ENCODE data around the gene USP6NL. TPM values are rescaled to one million over a fixed set of nuclear protein-coding genes. Genes with fewer than 3 reads are reported as not detected.

Gene USP6NL
- total RNA-seq, 1 donor from 2014 or later = 6.5 TPM

DNA sequence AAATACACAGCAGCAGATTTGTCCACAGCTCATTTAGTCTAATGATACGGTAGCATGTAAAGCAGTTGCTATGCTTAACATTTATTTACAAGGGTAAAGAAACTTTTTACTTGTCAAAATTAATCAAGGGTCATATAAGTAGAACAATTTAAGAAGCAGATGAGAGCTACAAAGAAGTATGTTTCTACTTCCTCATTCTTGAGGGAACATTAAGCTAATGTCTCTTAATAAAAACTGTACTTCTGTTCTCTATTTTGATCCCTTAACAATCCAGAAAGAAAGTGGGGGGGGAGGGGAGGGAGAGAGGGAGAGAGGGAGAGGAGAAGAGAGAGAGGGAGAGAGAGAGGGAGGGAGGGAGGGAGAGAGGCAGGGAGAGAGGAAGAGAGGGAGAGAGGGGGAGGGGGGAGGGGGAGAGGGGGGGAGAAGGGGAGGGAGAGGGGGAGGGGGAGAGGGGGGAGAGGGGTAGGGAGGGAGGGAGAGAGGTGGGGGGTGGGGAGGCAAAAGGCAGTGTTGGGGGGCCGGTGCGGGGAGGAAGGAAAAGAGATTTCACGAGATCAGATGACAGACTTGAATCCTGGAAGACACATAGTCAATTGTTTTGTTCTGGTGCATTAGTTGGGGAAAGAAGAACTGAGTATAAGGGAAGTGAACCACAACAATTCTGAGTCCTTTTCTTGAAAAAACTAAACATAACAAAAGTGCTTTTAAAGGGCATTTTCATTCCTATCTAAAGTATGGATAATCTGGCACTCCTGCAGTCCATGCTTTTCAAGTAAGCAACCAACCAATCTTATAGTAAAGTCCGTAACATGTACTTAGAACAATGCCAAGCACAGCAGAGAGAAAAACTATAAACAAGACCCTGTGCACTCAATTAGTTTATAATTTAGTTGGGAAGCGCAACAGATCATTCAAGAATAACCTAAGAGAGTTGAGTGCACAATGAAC, 128.0 kb downstream of the USP6NL start:
- no peak for DNase-seq (ENCODE audit: low read depth)

DNA sequence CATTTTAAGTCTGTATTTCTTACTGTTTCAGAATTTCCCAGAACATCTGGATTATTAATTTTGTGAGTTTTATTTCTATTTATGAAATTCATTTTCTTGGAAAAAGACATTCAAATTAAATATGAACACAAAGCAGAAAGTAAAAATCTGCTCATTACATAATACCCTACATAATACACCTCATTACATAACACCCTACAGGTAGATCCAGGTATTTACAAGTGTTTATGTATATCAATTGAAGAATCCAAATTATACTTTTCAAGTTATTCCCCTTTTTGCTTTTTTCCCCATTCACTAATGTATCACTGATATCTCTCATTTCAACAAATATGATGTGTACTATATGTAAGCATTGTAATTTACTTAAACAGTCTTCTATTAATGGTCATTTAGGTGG, 129.1 kb downstream of the USP6NL start:
- no peak for DNase-seq (ENCODE audit: low read depth)

DNA sequence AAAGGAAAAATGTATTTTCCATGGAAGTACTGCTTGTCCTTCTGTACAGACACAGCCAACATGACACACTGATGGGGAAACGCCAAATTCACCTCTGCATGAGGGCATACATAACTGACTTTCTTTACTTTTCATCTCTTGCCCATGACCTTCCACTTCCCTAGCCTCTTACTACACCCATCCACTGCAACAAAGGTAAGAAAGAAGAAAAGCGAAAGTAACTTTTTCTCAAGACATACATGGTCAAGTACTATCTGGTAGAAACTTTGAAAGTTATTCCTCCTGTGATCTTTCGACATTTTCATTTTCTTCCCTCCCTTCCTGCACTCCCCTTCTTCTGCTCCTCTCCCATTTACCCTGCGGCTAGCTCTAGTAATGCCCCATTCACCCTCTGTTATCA, 130.8 kb downstream of the USP6NL start:
- DNase-seq (ENCODE audit: low read depth) = no peak

DNA sequence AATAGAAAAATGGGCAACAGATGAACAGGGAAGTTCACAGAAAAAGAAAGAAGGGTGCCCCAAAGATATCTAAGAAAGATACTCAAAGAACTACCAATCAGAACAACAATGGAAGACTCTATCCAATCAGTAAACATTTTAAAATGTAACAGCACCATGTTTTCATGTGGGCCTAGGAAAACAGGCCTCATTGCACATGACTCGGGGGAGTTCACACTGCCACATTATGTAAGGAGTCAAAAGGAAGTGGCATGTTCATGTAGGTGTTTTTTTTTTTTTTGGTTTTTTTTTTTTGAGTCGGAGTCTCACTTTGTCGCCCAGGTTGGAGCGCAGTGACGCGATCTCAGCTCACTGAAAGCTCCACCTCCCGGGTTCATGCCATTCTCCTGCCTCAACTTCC, 132.2 kb downstream of the USP6NL start:
- no peak for DNase-seq (ENCODE audit: low read depth)

DNA sequence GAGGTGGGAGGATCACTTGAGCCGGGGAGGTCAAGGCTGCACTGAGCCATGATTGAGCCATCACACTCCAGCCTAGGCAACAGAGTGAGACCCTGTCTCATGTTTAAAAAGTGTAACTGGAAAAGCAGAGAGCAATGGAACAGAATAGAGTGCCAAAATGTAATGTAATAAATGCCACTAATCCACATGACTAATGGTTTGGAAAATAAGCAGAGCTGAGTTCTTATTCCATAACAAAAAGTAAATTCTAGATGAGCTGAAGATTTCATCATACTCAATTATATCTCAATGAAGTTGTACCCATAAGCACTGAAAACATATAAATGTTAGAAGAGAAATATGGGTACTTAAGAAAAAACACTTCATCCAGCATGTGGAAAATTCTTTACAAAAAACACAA, 132.6 kb downstream of the USP6NL start:
- no peak for DNase-seq (ENCODE audit: low read depth)

DNA sequence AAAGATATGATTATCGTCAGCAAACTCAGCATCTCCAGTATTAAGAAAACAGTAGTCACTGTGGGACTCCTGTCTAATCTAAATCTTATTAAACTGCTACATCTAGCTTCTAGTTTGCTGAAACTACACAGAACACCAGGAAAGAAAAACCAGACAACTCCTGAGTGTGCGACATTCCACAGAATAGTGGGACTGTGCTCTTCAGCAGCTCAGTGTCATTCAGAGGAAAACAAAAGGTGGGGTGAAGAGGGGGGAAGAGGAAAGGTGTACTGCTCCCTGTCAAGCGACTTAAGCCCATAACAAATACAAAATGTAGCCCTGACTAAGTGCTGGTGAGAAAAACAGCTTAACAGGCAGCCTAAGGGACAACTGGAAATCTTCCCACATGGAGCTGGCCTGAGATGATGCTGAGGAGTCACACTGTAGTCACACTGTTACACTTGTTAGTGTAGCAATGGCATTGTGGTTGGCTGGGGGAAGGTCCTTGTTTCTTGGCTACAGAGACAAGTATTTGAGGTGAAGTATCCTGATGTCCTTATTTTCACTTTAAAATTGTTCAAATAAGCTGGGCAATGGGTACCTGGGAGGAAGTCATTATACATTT, 135.5 kb downstream of the USP6NL start:
- no peak for DNase-seq (ENCODE audit: low read depth)

DNA sequence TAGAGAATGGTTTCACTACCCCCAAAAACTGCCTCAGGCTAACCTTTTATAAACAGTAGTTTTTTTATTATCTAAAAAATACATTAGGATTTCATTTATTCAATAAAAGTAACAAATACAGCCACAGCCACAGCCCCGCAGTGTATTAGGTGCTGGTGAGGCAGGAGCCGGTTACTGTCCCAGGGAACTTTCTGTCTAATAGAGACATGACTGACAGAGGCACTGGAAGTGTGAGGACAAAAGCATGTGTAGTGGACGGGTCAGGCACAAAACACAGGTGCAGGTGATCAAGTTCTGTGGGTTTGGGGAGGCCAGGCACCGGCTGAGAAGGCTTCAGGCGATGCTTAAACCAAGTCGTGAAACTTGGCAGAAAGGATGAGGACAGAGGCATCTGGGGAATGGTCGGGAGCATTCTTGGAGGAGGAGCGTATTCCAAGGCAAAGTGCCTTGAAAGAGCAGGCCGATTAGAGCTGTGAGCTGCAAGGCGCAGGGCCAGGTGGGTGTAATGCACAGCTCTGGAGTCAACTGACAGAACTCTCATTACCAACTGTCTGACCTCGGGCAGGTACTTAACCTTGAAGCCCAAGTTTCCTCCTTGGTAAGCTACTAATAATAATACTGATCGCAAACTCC, 138.2 kb downstream of the USP6NL start:
- DNase-seq (ENCODE audit: low read depth) = no peak

DNA sequence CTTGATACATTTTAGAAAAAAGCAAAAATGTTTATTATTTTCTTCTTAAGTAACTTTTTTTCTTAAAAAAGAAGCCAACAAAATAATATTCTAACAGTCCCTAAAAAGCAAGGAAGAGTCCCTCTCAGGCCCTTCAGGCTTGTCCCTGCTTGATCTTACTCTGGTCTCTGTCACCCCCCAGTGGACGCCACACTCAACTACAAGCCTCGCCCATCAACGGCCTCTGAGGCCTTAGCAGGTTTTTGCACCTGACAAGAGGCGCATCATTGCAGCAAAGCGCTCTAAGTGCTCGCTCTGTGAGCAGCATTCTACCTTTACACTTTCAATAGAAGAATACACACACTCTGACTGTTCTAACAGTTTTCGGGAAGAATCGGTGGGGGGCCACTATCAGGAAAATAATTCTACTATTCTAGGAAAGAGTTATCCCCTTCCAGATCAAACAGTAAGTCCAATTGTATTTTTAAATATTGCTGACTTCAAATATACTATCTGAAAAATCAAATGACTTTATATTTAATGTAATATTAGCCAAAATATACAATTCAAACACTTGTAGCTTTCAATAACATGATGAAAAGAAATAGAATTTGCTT, 139.2 kb downstream of the USP6NL start:
- peak; percentile 75 for DNase-seq (ENCODE audit: low read depth)

DNA sequence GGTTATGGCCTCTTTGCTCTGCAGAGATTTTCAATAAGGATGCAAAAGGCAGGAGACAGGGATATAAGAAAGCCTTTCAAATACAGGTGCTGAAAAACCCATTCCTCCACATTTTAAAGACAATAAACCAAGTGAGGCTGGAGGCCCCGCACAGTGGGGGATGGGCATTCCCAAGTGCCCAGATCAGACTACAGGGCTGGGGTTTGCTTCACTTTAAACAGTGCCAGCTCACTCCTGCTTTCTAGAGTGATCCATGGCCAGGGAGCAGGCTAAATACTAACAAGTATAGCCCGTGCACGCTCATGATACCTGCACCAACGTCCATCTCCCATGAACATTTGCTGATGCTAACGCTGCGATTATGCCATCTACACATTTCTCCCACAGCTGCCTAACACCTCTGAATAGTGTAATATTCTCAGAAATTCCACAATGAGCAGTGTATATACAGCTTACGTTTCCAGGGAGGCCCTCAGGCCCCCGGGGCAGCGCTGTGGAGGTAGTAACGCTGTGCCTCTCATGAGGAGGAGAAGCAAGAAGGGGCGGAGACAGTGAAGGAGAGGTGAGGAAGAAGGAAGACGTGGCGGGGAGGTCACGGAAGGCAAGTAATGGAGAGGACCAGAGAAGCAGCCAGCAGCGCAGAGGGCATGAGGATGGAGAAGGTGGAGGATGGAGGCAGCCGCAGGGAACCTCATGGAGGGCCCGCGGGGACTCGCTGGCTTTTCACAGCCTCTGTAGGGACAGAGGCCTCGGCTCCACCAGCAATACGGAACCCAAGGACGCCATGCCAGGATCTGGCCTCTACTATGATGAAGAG, 141.7 kb downstream of the USP6NL start:
- no peak for DNase-seq (ENCODE audit: low read depth)

DNA sequence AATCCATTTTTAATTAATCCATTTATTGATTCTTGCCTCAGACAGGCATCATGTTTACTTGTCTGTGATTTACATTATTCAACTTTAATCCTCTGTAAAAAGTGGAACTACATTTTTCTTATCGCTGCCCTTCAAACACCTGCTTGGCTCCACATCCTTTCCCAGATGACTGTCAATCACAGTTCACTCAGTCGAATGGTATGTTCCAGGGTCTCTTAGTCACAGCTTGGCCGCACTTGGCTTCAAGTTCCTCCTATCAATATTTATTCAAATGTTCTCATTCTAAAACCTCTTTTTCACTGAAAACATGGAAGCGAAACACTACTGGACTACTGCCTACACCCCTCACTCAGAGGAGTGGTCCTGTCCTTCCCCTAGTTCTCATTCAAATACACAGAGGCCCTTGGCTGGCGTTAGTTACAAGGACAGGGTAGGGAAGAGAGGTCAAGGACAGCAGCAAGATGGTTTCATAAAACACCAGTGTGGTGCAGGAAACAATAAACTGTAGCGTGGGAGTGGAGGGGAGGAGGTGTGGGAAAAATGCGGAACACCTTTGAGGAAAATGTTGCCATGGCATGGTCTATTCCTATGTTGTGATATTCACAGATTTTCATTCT, 143.2 kb downstream of the USP6NL start:
- peak; percentile 61 for DNase-seq (ENCODE audit: low read depth)

DNA sequence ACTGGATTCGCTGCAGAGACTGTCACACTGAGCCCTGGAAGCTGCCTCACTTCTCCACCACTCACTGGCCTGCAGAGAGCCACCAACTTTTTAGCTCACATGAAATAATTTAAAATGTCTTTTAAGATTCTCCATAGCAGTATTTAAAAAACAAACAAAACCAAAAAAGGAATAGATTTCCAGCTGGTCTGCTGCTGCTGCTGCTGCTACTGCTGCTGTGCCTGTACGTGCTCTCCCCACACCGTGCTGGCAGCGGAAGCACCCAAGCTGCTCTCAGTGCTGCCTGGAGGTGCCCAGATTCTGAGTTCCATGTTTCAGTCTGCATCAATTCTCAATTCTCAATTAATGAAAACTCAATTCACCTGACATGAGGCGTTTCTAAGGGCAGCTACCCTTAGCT, 146.0 kb downstream of the USP6NL start:
- DNase-seq (ENCODE audit: low read depth) = no peak

DNA sequence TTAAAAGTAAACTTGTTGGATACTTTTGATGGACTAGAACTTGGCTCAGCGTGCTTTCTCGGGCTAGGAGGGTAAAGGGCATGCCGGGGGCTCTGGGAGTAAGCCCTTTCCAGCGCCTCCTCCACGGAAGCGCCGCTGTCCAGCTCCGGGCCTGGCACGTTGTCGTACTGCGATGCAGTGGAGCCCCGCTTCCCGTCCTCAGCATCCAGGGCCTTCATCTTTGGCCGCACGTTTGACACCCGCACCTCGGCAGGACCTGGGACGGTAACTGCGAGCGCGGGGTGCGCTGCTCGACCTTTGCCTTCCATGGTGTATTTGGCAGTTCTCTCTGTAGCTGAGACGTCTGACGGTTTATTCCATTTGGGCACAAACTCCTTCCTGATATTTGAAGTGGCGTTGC, 148.3 kb downstream of the USP6NL start:
- no peak for DNase-seq (ENCODE audit: low read depth)

DNA sequence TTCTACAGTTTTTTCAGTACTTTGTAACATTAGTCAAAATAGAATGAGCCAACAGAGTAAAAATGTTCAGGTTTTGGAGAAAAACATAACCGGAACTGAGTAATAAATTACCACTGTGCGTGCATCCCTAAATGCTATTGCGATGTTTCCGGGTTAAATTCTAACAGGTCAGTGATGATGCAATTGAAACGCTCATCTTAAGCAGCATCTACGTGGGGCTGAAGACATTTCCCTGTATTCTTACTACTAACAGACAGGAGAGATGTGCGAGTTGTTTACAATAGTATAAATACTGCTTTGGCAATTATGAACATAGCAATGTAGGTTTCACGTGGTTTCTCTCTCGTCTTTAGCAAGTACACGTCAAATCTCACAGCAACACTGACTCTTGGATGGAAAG, 149.4 kb downstream of the USP6NL start:
- no peak for DNase-seq (ENCODE audit: low read depth)

DNA sequence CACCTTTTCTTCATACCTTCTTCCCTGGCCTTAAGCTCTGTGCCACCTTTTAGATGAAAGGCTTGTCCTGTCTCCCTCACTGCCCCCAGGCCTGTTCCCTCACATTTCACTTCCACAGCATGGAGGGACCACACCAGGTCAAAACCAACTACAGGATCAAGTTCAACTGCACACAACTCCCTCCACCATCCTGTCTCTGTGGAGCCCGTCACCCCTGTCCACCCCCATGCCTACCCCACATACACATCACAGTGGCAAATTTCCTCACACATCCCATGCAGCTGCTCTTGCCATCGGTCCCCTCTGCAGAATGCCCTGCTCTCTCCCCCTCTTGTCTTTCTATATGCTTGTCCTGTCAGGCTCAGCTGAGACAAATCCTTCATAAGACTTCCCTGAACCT, 154.1 kb downstream of the USP6NL start:
- no peak for DNase-seq (ENCODE audit: low read depth)

DNA sequence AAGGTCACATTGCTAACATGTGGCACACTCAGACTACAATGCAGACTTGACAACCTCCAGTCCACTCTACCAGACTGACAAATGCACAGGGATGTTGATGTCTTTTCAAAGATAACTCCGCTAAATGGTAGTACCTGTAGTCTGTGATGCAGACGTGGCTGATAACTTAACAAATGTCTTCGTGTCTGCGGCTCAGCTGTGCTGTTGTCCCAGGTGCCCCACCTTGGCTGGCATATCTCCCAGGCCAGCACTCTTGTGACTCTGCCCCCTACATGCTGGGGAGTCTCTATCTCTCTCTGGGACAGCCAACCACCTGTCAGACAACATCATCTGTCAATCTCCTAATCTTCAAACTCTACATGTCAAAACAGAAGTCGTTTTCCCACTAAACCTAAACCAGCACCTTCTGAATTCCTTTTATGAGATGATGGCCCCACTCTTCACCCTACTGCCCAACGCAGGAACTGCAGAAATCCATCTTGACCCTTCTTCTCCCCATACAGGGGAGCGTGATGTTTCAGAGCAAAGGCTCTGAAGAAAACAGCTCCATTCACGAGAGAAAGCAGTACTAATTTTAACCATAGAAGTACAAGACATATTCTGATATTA, 156.4 kb downstream of the USP6NL start:
- no peak for DNase-seq (ENCODE audit: low read depth)

DNA sequence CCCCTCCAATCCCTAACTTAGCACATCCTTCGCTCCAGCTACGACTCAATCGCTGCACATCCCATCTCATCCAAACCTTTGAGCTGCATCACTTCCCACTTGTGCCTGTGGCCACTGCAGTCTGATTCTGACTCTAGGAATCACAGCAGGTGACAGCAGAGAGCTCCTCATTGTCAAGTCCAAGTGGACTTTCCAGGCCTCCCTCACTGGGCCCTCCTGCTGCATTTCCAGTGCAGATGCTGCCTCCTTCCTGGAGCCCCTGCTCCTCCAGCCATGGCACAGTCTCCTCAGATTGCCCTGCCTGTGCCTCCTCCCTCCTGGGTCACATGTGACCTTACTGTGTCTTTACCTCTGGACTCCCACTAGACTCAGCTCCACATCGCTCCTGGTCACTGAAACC, 157.3 kb downstream of the USP6NL start:
- DNase-seq (ENCODE audit: low read depth) = no peak

DNA sequence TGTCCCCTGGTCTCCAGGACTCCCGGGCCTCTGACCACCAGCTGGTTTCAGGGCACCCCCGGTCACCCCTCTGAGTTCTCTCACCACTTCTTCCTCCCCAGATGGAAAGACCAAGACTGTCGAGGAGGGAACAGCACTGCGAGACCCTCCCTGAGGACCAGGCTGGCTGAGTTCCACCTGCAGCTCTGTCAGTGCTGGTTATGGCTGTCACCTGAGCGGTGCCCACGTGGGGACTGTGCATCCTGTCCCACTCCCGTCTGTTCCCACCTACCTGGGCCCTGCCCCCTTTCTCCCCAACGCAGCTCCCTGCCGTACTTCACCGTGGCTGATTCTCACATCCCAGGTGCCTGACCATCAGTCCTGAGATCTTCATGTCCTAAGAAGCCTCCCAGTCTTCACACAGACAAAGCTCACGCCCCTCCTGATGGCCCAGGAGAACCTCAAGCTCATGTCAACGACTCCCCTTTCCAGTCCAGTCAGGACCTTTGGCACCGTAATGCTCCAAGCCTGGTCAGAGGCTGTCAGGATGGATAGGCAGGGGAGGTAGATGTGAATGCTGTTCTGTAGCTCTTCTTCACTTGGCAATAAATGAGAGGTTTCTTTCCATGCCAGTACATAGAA, 159.7 kb downstream of the USP6NL start:
- DNase-seq (ENCODE audit: low read depth) = no peak

DNA sequence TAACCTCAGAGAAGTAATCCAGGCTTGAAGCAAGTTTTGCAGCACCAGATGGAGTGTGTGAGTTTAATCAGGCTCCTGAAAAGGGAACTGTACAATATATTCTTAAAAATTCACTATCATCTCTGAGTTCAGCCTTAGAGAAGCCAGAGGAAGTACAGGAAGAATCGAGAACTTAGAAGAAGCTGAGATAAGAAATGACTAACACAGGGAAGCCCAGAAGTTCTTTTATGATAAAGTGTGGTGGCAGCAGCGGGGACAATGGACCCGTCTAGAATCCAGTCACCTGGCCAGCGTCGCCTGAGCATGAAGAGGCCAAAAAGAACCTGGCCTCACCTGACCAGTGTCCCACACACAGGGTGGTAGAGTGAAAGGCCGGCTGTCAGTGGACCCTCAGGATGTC, 161.0 kb downstream of the USP6NL start:
- no peak for DNase-seq (ENCODE audit: low read depth)

DNA sequence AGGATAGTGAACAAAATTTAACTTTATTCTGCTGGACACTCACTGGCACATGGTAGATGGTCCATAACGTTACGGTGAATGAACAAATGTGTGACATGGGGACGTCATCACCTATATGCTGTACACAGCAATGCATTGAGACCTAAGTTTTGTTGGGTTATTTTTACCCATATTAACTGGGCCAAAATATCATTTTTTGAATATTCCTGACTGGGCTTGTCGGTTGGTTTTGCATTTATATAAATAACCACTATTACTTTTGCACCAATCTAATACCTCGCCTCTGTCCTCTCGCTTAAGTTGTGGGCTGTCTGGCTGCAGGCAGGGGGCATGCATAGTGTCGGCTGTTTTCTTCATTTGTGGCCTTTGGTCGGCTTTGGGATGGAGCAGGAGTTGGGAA, 161.7 kb downstream of the USP6NL start:
- DNase-seq (ENCODE audit: low read depth) = no peak
